IMR-90 (cell line): ENCODE results near the gene RARS1.

Experiments used
- BHLHE40 ChIP-seq: fragments of 150-350 bp; IDR thresholded peaks from 2 replicates; pipeline ENCODE4 v1.6.1; 2016; ENCODE audit warnings: mild to moderate bottlenecking, low read depth, low read length
- CEBPB ChIP-seq: IDR thresholded peaks from 2 replicates; pipeline ENCODE4 v1.6.1; 2012; ENCODE audit warnings: low read depth, low read length, improper control_type of control experiment
- CHD1 ChIP-seq: IDR thresholded peaks from 2 replicates; pipeline ENCODE4 v1.6.1; 2012; ENCODE audit warnings: low read depth, low read length, improper control_type of control experiment
- CTCF ChIP-seq: conservative IDR thresholded peaks from 2 replicates; pipeline ENCODE4 v1.5.1; 2012; ENCODE audit warnings: mild to moderate bottlenecking, low read depth, low read length, improper control_type of control experiment
- MAZ ChIP-seq: IDR thresholded peaks from 2 replicates; pipeline ENCODE4 v1.6.1; 2012; ENCODE audit warnings: low read depth, mild to moderate bottlenecking, low read length, improper control_type of control experiment, moderate library complexity, borderline replicate concordance
- POLR2A ChIP-seq: IDR thresholded peaks from 2 replicates; pipeline ENCODE4 v1.6.1; 2012; ENCODE audit warnings: mild to moderate bottlenecking, low read depth, low read length
- RAD21 ChIP-seq: IDR thresholded peaks from 2 replicates; pipeline ENCODE4 v1.6.1; 2012; ENCODE audit warnings: low read length, improper control_type of control experiment
- USF2 ChIP-seq: fragments of 150-350 bp; IDR thresholded peaks from 2 replicates; pipeline ENCODE4 v1.6.1; 2017; ENCODE audit warnings: mild to moderate bottlenecking, antibody characterized with exemption, low read length, low read depth

- no peak for TF ChIP-seq CTCF
- no peak for TF ChIP-seq RAD21
- no peak for TF ChIP-seq CHD1
- TF ChIP-seq POLR2A: no peak
- no peak for TF ChIP-seq USF2
- no peak for TF ChIP-seq MAZ
- no peak for TF ChIP-seq CEBPB
- no peak for TF ChIP-seq BHLHE40
These were observed 65.9 kb downstream of the RARS1 start for GRCh38 chr5:168552146-168552545.
